NCI-H2107 (cell line): ENCODE data around the gene PTTG1IP.
A peak's percentile ranks its signal among the peaks of the same experiment; 100 is the strongest.

Source experiments
- DNase-seq: peaks from one replicate; lab custom pipeline; 2025; lab: John Stamatoyannopoulos, UW

PTTG1IP gene

DNA sequence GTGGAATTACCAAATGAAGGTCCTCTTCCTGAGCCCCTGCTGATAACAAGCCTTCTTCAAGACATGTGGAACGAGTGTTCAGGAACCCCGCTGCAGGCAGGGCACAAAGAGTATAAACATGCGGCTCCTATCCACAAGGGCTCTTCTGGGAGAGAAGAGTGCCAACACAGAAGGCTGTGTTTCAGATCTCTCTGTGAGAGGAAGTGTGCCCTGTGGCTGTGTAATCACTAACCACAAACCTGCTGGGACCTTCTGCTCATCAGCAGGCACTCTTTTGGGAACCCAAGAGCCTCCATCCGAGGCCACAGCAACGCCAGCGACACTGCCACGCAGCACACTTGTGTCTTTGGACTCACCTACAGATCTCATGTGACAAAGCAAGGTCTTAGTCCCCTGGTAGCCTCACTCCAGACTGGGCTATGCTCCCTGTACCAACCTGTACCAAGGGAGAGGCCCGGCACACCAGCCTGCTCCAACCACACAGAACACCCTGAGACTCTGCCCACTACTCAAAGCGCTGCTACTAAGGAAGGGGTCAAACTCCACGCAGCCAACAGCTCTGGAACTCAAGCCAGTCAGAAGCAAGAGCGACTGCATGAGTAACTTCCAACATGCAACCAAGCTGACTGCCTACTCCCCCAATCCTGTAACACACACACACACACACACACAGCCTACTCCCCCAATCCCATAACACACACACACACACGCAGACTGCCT, 7.8 kb downstream of the PTTG1IP start:
- DNase-seq: no peak

DNA sequence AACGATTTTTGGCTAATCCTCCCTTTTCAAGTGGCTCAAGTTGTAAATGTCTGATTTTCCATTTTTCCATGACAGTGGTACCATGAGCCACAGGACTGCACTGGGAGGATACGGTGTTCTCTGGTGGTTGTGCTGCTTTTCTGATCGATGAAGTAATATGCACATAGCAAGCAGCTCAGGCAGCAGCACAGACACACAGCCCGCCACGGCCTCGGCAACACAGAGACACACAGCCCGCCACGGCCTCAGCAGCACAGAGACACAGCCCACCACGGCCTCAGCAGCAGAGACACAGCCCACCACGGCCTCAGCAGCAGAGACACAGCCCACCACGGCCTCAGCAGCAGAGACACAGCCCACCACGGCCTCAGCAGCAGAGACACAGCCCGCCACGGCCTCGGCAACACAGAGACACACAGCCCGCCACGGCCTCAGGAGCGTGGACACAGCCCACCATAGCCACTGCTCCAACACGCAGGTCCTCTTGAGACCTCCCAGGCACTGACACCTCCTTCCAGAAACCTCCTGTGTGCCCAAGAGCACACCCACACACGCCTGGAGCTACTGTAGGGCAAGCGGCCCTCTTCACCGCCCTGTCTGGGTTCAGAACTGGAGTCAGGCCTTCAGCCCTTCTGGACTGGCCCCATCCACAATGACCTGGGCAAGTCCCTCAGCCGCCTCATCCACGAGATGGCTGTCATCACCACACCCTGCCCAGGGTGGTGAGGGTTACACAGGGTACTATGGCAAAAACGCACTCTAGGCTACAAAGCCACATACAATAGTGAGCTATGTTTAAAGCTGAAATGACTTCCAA, 10.4 kb downstream of the PTTG1IP start:
- no peak for DNase-seq

DNA sequence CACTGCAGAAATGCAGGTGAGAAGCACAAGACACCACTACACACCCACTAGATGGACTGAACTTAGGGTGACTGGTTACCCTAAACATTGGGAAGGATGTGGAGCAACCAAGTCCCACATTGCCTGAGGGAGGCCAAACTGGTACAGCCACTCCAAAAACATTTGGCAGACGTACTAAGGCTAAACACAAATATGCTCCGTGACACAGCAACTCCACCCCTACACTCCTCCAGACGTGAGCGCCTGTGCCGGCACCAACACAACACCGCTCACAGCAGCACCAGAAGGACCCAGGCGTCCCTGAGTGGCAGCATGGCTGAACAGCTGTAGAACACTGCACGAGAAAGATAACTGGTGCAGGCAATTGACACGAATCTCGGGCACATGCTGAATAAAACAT, 14.7 kb downstream of the PTTG1IP start:
- no peak for DNase-seq

DNA sequence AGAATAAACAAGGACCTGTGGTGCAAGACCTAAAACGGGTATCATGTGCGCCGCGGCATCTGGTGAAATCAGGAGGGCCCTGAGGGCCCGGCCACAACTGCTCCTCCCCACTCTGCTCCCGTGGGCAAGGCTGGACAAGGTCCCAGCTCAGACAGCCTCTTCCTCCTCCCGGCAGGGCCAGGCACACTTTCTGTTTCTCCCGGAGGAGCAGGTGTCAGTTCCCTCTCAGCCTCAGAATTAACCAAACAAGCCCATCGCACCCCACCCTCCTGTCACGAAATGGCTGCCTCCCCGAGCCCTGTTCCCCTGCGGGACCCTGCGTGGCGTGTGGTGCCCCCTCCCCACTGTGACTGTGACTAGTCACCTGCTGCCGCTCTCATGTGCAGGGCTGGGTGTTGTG, 15.2 kb downstream of the PTTG1IP start:
- DNase-seq: no peak

DNA sequence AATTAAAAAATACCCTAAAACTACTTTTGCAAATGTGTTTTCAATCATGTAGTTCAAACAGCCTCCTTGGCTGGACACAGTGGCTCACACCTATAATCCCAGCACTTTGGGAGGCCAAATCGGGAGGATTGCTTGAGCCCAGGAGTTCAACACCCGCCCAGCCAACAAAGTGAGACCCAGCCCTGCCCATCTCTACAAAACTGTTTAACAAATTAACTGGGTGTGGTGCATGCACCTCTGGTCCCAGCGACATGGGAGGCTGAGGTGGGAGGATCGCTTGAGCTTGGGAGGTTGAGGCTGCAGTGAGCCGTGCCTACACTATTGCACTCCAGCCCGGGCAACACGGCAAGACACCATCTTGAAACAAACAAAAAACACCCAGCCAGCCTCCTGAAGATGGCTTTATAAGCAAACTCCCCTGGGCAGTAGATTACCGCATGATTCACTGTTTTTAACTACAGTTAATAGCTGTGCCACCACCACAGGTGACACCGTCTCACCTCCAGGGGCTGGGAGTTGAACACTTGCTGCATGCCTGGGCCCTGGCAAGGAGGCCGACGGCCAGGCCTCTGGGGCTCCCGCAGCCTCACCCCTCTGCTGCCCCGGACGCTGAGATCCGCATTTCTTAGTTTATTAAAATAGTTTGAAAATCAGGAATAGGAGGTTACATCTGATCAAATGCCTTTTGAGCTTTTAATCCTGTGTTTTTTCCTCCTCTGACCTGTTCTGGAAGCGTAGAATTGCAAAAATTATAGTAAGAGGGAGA, 16.2 kb downstream of the PTTG1IP start:
- no peak for DNase-seq

DNA sequence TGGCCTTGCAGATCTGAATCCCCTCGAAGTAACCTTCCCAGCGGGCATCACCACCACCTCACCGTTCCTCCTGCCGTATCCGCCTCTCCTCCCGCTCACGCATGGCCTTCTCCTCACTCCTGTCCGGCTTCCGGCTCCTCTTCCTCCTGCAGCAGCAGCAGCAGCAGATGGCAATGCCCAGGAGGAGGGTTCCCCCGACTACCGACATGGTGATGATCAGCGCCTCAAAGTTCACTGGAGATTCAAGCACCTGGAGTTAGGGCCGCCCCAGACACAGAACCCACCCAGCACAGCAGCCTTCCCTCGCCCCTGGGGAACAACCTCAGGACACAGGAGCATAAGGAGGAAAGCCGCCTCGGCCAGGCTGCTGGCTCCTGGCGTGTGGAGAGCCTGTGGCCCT, 17.4 kb downstream of the PTTG1IP start:
- DNase-seq: no peak

DNA sequence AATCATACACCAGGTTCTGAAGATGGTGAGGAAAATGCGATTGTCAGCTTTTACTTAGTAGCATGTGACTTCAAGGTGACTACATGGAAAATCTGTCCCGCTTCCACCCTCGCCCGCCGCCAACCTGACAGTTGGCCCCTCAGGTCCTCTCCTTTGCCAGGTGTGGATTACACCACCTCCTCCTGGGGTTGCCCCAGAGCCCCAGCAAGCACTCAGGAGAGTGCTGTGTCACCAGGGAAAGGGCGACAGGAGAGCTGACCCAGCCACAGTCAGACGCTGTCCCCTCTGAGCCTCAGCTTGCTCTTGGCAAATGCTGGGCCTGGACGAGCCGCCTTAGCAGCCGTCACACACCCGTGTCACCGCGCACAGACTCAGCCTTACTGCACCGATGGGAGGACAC, 17.9 kb downstream of the PTTG1IP start:
- DNase-seq: no peak

DNA sequence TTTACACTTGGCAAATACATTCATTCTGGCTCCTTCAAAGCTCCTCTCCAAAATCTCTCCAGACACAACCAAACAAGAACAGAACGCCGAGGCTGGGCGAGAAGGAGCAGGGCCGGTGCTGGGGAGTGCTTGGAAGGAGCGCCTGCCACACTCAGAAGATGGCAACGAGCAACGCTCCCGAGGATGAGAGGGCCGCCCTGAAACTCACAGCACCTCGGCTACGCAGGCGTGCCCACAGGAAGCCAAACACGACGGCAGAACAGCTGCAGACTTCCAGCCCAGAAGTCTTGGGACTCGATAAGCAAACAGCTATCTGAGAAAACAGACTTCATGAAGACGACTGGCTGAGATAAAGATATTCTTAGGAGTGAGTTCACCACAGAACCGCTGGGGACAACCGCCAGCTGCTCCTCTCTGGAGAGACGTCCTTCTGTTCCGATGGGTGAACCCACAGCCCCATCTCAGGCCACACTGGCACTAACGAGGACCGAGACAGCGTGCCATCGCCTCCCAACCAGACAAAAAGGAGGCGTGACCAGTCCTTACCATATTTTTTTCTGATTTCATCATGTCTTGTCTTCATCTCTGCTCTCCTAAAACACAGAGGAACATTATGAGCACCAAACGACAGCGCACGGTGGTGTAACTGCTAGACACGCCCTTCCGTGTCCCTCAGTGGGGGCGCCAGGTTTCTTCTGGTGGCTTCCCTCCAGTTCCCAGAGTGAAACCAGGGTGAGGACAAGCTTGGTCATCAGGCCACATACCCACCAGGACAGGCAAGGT, 18.6 kb downstream of the PTTG1IP start:
- no peak for DNase-seq

DNA sequence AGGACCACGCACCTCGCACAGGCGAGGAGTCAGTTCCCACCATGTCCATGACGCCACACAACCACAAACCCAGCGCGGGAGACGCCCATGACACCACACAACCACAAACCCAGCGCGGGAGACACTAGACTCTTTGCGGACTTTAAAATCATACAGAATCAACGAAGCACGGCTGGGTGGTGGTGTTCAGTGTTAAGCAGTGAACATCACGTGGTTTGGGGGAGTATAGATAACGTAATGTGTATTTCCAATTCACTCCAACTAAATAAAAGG, 19.2 kb downstream of the PTTG1IP start:
- DNase-seq: no peak

DNA sequence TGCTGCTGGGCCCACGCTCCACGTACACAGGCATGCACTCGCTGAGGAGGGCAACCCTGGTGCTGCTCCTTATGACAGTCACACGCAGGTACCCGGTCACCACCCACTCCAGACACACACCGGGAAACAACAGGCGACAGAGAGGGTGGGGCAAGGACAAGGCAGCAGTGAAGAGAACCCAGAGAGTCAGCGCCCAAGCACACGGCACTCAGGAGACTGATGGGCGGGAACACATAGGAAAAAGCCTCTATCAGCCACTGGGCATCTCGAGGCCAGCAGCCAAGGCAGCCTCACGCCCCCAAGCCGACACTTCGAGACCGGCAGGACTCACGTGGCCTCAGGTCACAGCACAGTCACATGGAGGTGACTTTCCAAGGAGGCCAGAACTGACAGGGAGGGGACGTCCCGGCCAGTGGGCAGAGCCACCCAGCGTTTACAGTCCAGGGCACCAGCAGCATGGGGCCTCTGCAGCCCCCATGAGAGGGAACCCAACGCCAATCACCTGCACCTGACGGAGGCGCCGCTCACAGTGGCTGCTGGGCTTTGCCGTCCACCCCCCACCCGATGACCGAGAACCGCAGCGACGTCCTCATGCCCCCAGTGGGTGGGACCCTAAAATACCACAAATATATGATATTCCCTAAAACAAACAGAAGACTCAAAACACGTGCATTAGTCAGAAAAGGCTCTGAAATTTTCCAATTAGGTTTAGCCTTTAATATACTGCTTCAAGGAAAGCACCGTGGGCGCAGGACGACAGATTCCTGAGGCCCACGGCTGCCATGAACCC, 19.7 kb downstream of the PTTG1IP start:
- no peak for DNase-seq

DNA sequence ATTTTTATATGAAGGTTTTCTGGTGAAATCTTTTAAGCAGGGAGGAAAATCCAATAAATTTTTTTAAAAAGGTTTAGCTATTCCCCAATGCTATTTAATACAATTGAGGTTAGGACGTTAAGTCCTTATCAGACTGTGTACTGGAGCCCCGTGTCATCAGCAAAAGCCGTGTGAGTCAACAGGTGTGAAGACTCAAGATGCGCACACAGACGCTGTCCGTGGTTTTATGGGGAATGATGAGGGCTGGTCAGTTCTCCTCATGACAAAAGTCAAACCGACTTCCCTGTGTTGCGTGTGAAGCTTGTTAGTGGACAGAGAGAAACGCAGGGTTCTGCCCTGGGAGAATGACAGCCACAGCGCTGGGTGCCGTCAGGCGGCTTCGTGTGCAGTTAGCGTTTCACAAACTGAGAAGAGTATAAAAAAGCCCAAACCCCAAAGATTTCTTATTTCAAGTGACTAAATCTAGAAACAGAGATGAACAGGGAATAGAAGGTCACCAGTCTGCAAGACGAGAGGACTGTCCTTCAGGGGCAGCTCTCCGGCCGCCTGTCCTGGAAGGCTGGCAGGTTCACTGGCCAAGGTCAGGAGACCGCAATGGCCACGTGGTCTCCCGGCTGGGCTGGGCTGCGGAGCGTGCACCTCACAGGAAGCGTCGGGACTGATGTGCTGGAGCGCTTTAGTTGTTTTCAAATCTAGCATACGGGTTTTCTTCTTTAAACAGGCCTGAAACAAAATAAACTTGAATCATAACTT, 22.4 kb downstream of the PTTG1IP start:
- DNase-seq: no peak

DNA sequence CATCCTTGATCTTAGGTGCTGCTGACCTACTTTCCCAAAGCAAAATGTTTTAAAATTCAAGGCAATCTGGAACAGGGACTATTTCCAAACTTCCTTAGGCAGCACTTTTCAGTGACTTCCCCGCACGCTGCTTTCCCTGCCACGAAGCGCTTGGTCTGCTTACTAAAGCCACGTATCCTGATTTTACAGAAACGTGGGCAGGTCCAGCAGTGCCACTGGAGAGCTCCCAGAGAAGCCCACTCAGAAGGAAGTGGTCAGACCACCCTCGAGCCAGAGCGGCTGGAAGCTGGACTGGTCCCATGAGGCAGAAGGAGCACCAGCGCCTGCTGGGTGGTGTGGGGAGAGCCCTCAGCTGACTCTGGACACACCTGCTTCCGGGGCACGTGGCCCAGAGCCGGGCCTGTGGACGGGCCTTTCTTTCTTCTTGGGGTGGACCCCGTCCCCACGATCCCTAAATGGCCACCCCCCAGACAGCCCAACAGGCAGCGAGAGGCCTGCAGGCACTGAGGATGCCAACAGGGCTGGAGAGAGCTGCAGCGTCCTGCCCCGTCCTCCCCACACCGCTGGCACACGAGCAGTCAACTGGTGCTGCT, 23.2 kb downstream of the PTTG1IP start:
- no peak for DNase-seq

DNA sequence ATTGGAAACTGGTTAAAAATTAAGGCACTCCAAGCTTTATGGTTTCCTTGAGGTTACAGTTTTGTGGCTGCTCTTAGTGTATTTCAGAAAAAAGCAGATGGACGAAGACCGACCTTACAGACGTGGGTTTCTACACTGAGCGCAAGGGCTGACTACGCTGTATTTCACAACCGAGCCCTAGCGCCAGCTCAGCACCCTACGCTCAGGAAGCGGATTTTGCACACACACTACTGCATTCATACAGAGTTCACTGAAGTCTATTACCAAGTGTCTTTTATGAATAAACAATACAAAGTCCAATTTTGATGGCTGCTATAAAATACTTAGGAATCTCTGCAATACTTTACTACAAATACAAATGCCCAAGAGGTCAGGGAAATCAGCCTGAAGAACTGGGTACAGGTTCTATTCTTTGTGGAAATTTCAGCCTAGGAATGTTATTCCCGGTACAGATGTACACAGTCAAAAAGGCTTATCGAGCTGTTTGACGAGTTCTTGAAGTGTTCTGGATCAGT, 23.8 kb downstream of the PTTG1IP start:
- no peak for DNase-seq

DNA sequence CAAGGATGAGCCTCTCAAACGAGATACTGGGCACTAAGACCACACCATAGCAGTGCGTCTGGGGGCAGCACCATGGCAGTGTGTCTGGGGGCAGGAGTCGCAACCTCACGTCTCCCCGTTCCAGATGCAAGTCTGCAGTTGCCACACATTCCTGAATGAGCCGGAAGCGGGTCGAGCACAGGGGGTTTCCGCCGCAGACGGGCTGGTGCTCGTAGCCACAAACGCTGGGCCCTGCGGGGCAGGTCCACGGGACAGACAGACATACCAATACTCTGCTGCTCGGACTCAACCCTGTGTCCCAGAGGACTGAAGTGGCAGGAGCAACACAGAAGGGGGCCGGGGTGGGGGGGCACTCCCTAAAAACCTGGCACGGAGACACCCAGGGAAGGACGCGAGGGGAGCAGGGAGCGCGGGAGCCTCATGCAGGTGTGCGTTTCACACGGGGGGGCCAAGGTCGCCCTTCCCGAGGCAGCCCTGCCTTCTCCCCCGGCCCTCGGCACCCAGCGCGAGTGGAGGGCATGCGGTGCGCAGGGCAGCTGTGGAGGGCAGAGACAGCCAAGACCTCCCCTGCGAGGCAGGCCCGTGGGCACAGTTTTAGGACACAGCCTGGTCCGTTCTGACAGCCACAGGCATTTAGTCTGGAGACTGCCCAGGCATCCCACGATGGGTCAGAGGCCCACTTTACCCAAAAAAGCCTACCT, 24.5 kb downstream of the PTTG1IP start:
- no peak for DNase-seq

DNA sequence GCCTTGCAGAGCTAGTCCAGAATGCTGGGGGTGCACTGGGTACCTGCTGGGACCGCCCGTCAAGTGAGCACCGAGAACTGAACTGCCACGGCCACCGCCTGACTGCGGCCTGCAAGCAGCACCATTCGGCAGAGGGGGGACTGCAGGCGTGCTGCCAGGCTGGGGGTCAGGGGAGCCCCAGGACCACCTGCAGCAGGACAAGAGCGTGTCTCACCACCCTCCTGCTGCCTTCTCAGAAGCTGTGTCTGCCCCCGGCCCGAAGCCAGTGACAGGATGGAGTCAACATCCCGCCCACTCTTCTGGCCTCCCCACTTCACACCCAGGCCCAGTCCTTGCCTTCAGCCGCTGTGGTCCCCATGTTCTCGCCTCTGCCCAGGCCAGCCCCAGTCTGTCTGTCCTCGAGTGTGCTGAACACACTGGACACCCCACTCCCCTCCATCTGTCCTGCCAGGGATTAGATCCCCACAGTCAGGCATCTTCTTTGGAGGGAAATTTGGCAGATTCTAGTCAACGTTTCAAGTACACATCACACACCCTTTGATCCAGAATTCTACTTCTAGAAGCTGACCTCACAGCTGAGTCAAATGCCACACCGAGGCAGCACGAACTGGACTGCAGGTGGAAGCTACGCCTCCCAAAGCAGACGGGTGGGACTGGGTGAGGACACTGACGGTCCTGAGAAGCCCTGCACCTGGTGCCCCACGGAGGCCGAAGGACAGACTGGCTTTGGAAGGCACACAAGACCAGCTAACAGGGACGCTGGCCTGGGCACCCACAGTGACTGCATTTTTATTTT, 26.0 kb downstream of the PTTG1IP start:
- no peak for DNase-seq

DNA sequence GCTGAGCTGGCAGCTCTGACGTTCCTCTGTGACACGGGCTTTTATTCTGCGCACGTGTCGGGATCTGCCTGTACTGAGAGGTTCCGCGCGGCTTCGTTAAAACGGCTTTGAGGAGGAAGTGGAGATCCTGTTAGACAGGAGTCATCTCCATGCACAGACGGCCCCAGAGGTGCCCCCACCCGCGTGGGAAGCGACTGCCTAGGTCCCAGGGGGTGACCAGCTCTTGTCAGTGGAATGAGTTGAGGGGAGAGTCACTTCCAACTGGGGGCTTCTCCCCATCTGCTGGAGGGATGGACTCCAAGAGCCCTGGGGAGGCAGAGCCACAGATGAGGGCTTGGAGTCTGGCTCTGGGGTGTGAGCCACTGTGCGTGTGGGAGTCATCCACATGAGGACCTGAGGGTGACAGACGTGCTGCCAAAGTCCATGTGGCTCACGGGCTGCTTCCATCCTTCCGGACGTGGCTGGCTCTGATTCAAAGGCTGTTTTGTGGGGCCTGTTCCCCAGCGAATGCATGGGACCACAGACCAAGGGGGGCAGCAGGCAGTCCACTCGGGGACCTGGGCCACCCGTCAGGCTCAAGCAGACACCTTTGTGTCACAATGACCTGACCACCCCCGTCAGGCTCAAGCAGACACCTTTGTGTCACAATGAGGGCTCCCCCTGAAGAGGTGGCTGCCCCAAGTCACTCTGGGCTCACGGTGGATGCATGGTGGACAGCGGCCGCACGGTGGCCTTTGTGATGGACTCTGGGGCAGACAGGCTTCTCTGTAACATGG, 26.8 kb downstream of the PTTG1IP start:
- peak; percentile 29 for DNase-seq

DNA sequence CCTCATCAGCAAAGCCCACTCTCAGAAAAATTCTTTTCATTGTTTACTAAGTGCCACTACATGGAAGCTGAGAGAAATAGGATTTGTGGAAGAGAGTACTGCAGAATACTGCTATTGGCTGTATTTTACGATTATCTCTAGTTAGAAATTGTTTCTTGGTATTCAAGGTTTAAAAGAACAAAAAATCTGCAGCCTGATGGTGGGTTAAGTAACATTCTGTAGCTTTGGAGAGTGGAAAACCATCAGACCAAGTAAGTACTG, 27.3 kb downstream of the PTTG1IP start:
- no peak for DNase-seq
